ENCODE data around the gene HSD3B1. TPM values are rescaled to one million over a fixed set of nuclear protein-coding genes. Genes with fewer than 3 reads are reported as not detected.

Gene HSD3B1
- total RNA-seq, 1 experiment from 2014 or later: not detected

GRCh38 chr1:119532324-119532910, 25.4 kb downstream of the HSD3B1 start:
- no peak for DNase-seq
- CTCF ChIA-PET: no interaction called here
- Mint-ChIP-seq H3K27ac (ENCODE audit: unreplicated experiment) (no peak overlapping the region), H3K9me3 (ENCODE audit: low read depth, unreplicated experiment) (peaks cover 4% of the 10 kb centered on the region), H3K4me1 (ENCODE audit: low read depth, unreplicated experiment) (no peaks in the 10 kb centered on the region), H3K36me3 (ENCODE audit: insufficient read depth, unreplicated experiment) (no peaks in the 10 kb centered on the region), H3K27me3 (ENCODE audit: unreplicated experiment) (peaks cover 65% of the 10 kb centered on the region), H3K4me3 (ENCODE audit: low read depth, unreplicated experiment) (no peak overlapping the region)
- TF ChIP-seq, protein P1, sequence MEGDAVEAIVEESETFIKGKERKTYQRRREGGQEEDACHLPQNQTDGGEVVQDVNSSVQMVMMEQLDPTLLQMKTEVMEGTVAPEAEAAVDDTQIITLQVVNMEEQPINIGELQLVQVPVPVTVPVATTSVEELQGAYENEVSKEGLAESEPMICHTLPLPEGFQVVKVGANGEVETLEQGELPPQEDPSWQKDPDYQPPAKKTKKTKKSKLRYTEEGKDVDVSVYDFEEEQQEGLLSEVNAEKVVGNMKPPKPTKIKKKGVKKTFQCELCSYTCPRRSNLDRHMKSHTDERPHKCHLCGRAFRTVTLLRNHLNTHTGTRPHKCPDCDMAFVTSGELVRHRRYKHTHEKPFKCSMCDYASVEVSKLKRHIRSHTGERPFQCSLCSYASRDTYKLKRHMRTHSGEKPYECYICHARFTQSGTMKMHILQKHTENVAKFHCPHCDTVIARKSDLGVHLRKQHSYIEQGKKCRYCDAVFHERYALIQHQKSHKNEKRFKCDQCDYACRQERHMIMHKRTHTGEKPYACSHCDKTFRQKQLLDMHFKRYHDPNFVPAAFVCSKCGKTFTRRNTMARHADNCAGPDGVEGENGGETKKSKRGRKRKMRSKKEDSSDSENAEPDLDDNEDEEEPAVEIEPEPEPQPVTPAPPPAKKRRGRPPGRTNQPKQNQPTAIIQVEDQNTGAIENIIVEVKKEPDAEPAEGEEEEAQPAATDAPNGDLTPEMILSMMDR (IDR thresholded peaks at IDR 0.05; ENCODE audit: unreplicated experiment): no peak
- BruUV-seq (replicated peaks): no TSS peak
- intact Hi-C loops (cut with micrococcal nuclease; ENCODE audit: unreplicated experiment): no loop called here

- peaks cover 68% of the 10 kb centered on the region for H3K27me3 Mint-ChIP-seq (ENCODE audit: unreplicated experiment)
- intact Hi-C loops (cut with micrococcal nuclease; ENCODE audit: unreplicated experiment): no loop called here
- H3K4me1 Mint-ChIP-seq (ENCODE audit: low read depth, unreplicated experiment): no peaks in the 10 kb centered on the region
- DNase-seq: no peak
- CTCF ChIA-PET: no interaction called here
- no TSS peak for BruUV-seq (replicated peaks)
- peaks cover 3% of the 10 kb centered on the region for H3K9me3 Mint-ChIP-seq (ENCODE audit: low read depth, unreplicated experiment)
- H3K36me3 Mint-ChIP-seq (ENCODE audit: insufficient read depth, unreplicated experiment): no peaks in the 10 kb centered on the region
- no peak overlapping the region for H3K27ac Mint-ChIP-seq (ENCODE audit: unreplicated experiment)
- TF ChIP-seq, protein P1 (IDR thresholded peaks at IDR 0.05; ENCODE audit: unreplicated experiment): no peak
- H3K4me3 Mint-ChIP-seq (ENCODE audit: low read depth, unreplicated experiment): no peak overlapping the region
These were observed 28.4 kb downstream of the HSD3B1 start for GRCh38 chr1:119535381-119535780.

GRCh38 chr1:119537966-119538365, 31.0 kb downstream of the HSD3B1 start:
- BruUV-seq (replicated peaks): no TSS peak
- TF ChIP-seq, protein P1 (IDR thresholded peaks at IDR 0.05; ENCODE audit: unreplicated experiment): no peak
- Mint-ChIP-seq H3K4me1 (ENCODE audit: low read depth, unreplicated experiment) (peaks cover 8% of the 10 kb centered on the region), H3K36me3 (ENCODE audit: insufficient read depth, unreplicated experiment) (no peaks in the 10 kb centered on the region), H3K27me3 (ENCODE audit: unreplicated experiment) (peaks cover 63% of the 10 kb centered on the region), H3K9me3 (ENCODE audit: low read depth, unreplicated experiment) (no peaks in the 10 kb centered on the region), H3K27ac (ENCODE audit: unreplicated experiment) (no peak overlapping the region), H3K4me3 (ENCODE audit: low read depth, unreplicated experiment) (no peak overlapping the region)
- intact Hi-C loops (cut with micrococcal nuclease; ENCODE audit: unreplicated experiment): no loop called here
- DNase-seq: no peak
- CTCF ChIA-PET: no interaction called here

- TF ChIP-seq, protein P1 (IDR thresholded peaks at IDR 0.05; ENCODE audit: unreplicated experiment): no peak
- H3K9me3 Mint-ChIP-seq (ENCODE audit: low read depth, unreplicated experiment): no peaks in the 10 kb centered on the region
- no peak overlapping the region for H3K4me3 Mint-ChIP-seq (ENCODE audit: low read depth, unreplicated experiment)
- no peaks in the 10 kb centered on the region for H3K36me3 Mint-ChIP-seq (ENCODE audit: insufficient read depth, unreplicated experiment)
- BruUV-seq (replicated peaks): no TSS peak
- H3K27me3 Mint-ChIP-seq (ENCODE audit: unreplicated experiment): peaks cover 60% of the 10 kb centered on the region
- CTCF ChIA-PET: no interaction called here
- H3K4me1 Mint-ChIP-seq (ENCODE audit: low read depth, unreplicated experiment): peaks cover 8% of the 10 kb centered on the region
- intact Hi-C loops (cut with micrococcal nuclease; ENCODE audit: unreplicated experiment): no loop called here
- H3K27ac Mint-ChIP-seq (ENCODE audit: unreplicated experiment): no peak overlapping the region
- DNase-seq: no peak
These were observed 32.6 kb downstream of the HSD3B1 start for GRCh38 chr1:119539636-119540035.

All from Calu3 (cell line).